ENCODE results near the gene RBPJL. TPM values are rescaled to one million over a fixed set of nuclear protein-coding genes. Genes with fewer than 3 reads are reported as not detected.

Gene RBPJL, protein sequence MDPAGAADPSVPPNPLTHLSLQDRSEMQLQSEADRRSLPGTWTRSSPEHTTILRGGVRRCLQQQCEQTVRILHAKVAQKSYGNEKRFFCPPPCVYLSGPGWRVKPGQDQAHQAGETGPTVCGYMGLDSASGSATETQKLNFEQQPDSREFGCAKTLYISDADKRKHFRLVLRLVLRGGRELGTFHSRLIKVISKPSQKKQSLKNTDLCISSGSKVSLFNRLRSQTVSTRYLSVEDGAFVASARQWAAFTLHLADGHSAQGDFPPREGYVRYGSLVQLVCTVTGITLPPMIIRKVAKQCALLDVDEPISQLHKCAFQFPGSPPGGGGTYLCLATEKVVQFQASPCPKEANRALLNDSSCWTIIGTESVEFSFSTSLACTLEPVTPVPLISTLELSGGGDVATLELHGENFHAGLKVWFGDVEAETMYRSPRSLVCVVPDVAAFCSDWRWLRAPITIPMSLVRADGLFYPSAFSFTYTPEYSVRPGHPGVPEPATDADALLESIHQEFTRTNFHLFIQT
- not detected in 2 replicates for total RNA-seq

DNA sequence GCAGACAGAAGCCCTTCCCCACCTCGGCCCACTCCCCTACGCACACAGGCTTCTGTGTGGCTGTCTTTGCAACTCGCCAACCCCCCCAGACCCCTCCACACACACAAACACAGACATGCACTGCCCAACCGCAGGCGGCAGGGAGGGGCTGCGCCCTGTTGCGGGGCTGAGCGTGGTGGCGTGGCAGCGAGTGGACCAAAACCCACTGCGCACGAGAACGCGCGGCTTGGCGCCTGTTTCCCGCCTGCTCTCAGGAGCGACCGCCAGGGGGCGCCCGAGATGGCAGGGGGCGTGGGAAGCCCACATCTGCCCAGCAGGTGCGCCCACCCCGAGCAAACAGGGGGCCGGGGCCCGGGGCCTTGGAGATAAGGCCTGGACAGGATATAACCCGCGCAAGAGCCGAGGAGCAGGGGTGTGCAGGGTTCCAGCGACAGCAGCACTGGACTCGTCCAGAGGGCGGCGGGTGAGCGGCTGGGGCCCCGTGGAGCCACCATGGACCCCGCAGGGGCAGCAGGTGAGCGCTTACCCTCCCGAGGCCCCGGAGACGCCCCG, at the start of gene RBPJL:
RBPJL (plus strand) TSS at position 410 of the 552 bp plus-strand sequence; CDS start at position 493, 83 bp downstream.

GRCh38 chr20:45308117-45308778, 1.6 kb downstream of the RBPJL start, which contains the start of gene MATN4:
TSS of gene MATN4 (minus strand) at chr20:45308299. CDS start at chr20:45305582, 2,717 bp downstream.

DNA sequence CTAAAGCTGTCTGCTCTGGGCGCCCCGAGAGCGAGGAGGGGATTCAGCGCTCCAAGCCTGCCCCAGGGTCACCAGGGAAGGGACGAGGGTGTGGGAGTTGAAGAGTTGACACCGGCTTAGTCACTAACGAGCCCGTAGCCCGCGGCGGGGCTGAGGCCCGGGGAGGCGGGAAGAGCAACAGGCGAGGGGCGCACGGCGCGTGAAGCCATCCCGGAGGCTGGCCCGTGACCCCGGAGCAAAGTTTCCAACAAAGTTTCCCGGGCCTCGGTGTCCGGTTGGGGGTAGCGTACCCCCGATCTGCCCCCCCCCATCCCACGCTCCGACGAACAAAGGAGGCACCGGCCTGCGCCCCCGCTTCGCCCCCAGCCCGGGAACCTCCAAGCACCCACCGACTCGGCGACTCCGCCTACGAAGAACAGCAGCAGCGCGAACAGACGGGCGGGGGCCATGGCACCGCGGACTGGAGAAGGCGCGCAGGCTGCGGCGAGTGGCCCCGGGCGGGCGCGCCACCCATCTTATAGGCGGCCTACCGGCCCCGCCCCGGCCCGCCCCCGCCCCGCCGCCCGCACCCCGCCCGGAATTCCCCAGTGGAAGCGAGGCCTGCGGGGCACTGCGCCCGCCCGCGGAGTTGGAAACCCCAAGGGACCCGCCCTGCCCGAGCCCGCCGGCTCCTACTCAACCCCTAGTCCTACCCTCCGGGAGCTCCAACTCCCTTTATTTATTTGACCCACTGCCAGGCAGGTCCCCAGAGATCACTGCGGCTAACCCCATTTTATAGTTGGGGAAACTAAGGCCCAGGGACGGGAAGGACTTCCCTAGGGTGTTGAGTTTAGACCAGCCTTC, 41.5 kb downstream of the RBPJL start, which contains the start of gene SDC4:
SDC4 (minus strand) TSS at position 489 of the 843 bp plus-strand sequence; CDS start at position 449, 40 bp downstream.

DNA sequence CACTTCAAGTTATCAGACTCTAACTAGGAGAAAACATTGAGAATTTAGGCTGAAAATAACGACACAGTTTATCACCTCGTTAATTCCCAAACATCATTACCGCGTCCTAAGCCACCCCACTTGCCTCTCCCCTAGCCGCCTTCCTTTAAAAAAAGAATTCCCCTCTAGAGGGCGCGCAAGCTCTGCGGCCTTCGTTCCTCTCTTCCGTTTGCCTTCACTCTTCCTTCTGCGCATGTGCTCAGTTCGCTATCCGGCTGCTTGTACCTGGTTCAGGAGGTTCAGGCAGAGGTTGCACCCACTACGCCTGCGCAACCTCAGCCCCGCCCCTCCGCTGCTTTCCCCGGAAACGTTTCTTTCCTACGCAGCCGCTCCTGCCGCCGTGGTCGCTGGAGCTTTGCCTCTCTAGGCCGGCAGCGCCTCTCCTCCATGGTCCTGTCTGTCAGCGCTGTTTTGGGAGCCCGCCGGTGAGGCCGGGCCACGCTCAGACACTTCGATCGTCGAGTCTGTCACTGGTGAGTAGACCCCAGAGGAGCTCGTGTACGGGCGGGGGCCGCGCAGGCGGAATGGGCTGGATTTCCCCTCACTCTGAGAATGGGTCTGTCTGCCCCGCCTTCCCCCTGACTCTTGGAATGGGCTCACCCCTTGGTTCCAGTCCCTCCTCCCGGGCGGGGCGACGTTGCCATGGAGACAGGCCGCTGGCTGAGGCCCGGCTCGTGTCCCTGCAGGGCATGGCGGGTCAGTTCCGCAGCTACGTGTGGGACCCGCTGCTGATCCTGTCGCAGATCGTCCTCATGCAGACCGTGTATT, 56.4 kb downstream of the RBPJL start, which contains the start of gene SYS1:
SYS1 (plus strand) TSS at position 353 of the 807 bp plus-strand sequence; CDS start at position 729, 376 bp downstream.

Other genes starting within 250 kb of the RBPJL start
- 0.14 and 0.44 TPM in 2 replicates for gene KCNS1, start 205.7 kb upstream of the RBPJL start, total RNA-seq
- gene WFDC5, start 191.7 kb upstream of the RBPJL start, total RNA-seq, result not detected in 2 replicates
- not detected in 2 replicates for gene WFDC12, start 182.4 kb upstream of the RBPJL start, total RNA-seq
- 0.44 TPM in 1 of 2 replicates, not detected in the other for gene PI3, start 131.9 kb upstream of the RBPJL start, total RNA-seq
- not detected in 2 replicates for gene SEMG1, start 99.8 kb upstream of the RBPJL start, total RNA-seq
- gene SEMG2, start 85.5 kb upstream of the RBPJL start, total RNA-seq, result not detected in 2 replicates
- not detected in 2 replicates for gene SLPI, start 52.3 kb upstream of the RBPJL start, total RNA-seq
- gene MATN4, start 1.5 kb downstream of the RBPJL start, total RNA-seq, result 0.22 TPM in 1 of 2 replicates, not detected in the other
- gene SDC4, start 41.6 kb downstream of the RBPJL start, total RNA-seq, result 212 and 227 TPM in 2 replicates
- gene SYS1, start 56.3 kb downstream of the RBPJL start, total RNA-seq, result 47.3 and 51.3 TPM in 2 replicates
- gene TP53TG5, start 71.5 kb downstream of the RBPJL start, total RNA-seq, result not detected in 2 replicates
- gene DBNDD2, start 101.4 kb downstream of the RBPJL start, total RNA-seq, result 12.3 and 16.2 TPM in 2 replicates
- 46.1 and 59.5 TPM in 2 replicates for gene PIGT, start 109.3 kb downstream of the RBPJL start, total RNA-seq
- gene WFDC2, start 162.9 kb downstream of the RBPJL start, total RNA-seq, result not detected in 2 replicates
- gene SPINT3, start 208.8 kb downstream of the RBPJL start, total RNA-seq, result not detected in 2 replicates
- gene WFDC6, start 232.6 kb downstream of the RBPJL start, total RNA-seq, result not detected in 2 replicates
- not detected in 2 replicates for gene EPPIN, start 240.6 kb downstream of the RBPJL start, total RNA-seq

Measured in placental pericyte (primary cell).